Vagina (tissue), 2 donors: ENCODE results near the gene NTNG1.

Experiments
- POLR2A ChIP-seq, 2 donors: fragments of 450-650 bp; IDR thresholded peaks; one replicate each; pipeline ENCODE4 v1.6.1; 2017; ENCODE audit warnings: antibody characterized with exemption in 2 of 2, mild to moderate bottlenecking in 2 of 2, moderate library complexity in 2 of 2
- POLR2AphosphoS5 ChIP-seq, 2 donors: sonication (generic); formaldehyde crosslinking; IDR thresholded peaks; one replicate each; pipeline ENCODE4 v1.9.0; 2017; ENCODE audit warnings: antibody characterized with exemption in 2 of 2, mild to moderate bottlenecking in 2 of 2, low read depth in 1 of 2; ENCODE audit not compliant: insufficient read depth in 1 of 2
- TF ChIP-seq, protein P1 (sequence below), 3 experiments: fragments of 450-650 bp in 2 of 3; fragments of 200-600 bp in 1 of 3; sonication (generic) in 1 of 3; IDR thresholded peaks; one replicate each; pipeline ENCODE4 v1.5.1; 2017 to 2019; ENCODE audit warnings: antibody characterized with exemption in 3 of 3, mild to moderate bottlenecking in 2 of 3, moderate library complexity in 2 of 3

GRCh38 chr1:107459204-107459904 lies 318.5 kb downstream of the NTNG1 start:
- TF ChIP-seq, protein P1, sequence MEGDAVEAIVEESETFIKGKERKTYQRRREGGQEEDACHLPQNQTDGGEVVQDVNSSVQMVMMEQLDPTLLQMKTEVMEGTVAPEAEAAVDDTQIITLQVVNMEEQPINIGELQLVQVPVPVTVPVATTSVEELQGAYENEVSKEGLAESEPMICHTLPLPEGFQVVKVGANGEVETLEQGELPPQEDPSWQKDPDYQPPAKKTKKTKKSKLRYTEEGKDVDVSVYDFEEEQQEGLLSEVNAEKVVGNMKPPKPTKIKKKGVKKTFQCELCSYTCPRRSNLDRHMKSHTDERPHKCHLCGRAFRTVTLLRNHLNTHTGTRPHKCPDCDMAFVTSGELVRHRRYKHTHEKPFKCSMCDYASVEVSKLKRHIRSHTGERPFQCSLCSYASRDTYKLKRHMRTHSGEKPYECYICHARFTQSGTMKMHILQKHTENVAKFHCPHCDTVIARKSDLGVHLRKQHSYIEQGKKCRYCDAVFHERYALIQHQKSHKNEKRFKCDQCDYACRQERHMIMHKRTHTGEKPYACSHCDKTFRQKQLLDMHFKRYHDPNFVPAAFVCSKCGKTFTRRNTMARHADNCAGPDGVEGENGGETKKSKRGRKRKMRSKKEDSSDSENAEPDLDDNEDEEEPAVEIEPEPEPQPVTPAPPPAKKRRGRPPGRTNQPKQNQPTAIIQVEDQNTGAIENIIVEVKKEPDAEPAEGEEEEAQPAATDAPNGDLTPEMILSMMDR (IDR thresholded peaks at IDR 0.05), result no peak
- TF ChIP-seq POLR2A (IDR thresholded peaks at IDR 0.05), result no peak
- no peak for TF ChIP-seq POLR2AphosphoS5 (IDR thresholded peaks at IDR 0.05; ENCODE audit: insufficient read depth in 1 of 2, low read depth in 1 of 2)
